HCT116 (cell line): ENCODE measurements around the gene ZDHHC22.

ENCODE experiments used
- CEBPB ChIP-seq: IDR thresholded peaks from 2 replicates; pipeline ENCODE4 v1.6.1; 2012; ENCODE audit warnings: low read depth
- EZH2 ChIP-seq: fragments of 200-600 bp; sonication (generic); IDR thresholded peaks from 2 replicates; pipeline ENCODE4 v1.6.1; 2017; ENCODE audit warnings: antibody characterized with exemption, mixed run types
- EZH2phosphoT487 ChIP-seq: fragments of 200-600 bp; IDR thresholded peaks from 2 replicates; pipeline ENCODE4 v1.6.1; 2018; ENCODE audit warnings: antibody characterized with exemption, borderline replicate concordance
- POLR2A ChIP-seq: IDR thresholded peaks from 2 replicates; pipeline ENCODE4 v1.7.0; 2011; ENCODE audit warnings: borderline replicate concordance; ENCODE audit not compliant: insufficient read depth, insufficient read length; ENCODE audit errors: extremely low read depth
- POLR2AphosphoS5 ChIP-seq: IDR thresholded peaks from 2 replicates; pipeline ENCODE4 v1.6.1; 2011; ENCODE audit warnings: mild to moderate bottlenecking, low read depth, low read length, moderate library complexity
- RAD21 ChIP-seq: IDR thresholded peaks from 2 replicates; pipeline ENCODE4 v1.6.1; 2012; ENCODE audit warnings: low read depth, mild to moderate bottlenecking
- SRF ChIP-seq: IDR thresholded peaks from 2 replicates; pipeline ENCODE4 v1.6.1; 2012; ENCODE audit warnings: low read depth
- TF ChIP-seq, protein P1 (sequence below), 3 experiments: fragments of 200-600 bp in 1 of 3; sonication (generic) in 1 of 3; IDR thresholded peaks in 2 of 3; conservative IDR thresholded peaks in 1 of 3; 2 replicates each; pipeline ENCODE4 v1.5.1; 2012 to 2017; ENCODE audit warnings: low read depth in 2 of 3, low read length in 2 of 3, antibody characterized with exemption in 1 of 3, borderline replicate concordance in 1 of 3, control low read depth in 1 of 3, mild to moderate bottlenecking in 1 of 3, mixed read lengths in 1 of 3, mixed run types in 1 of 3, moderate library complexity in 1 of 3; ENCODE audit not compliant: insufficient read depth in 1 of 3
- TF ChIP-seq, protein P2 (sequence below): IDR thresholded peaks from 2 replicates; pipeline ENCODE4 v1.6.1; 2011; ENCODE audit warnings: mild to moderate bottlenecking, low read length, moderate library complexity; ENCODE audit not compliant: insufficient replicate concordance; ENCODE audit errors: extremely low read depth
- TF ChIP-seq, protein P3 (sequence below): IDR thresholded peaks from 2 replicates; pipeline ENCODE4 v1.6.1; 2012
- TF ChIP-seq, protein P4 (sequence below): IDR thresholded peaks from 2 replicates; pipeline ENCODE4 v1.6.1; 2012; ENCODE audit warnings: low read depth

DNA sequence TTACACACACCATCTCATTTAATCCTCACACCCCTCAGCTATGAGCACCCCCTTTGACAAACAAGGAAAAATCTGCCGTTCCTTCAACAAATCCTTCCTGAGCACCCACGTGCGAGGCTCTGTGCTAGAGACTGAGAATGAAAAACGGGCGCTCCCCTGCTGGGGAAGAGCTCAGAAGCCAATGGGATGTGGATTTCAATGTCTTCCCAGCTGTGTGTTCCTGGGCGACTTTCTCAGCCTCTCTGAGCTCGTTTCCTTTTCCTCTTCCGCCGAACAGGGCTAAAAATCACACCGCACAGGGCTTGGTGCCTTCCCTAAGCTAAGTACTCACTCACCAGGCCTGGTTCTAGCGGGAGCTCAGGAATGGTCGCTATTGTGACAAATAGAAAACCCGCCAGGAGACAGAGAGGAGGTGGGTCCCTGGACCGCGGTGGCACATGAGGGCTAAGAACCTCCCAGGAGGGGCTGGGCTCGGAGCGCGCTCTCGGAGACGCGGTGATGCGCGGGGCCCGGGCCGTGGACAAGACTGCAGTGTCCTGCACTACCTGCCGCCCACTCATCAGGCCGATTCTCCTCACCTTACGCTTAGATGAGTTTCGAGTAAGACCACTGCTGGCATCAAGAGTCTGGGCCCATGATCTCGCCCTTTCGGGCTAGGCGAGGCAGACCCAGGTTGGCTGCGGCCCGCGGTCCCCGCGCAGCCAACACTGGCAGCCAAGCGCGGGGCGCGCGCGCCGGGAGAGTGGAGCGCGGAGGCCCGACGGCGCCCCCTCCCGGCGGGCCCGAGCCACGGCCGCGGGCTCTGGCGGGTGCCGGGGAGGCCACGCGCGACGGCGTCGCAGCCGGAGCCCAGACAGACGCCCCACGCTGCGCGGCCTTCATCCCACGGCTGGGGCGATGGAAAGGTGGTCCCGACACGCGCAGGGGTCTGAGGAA lies 17.0 kb downstream of the ZDHHC22 start:
- TF ChIP-seq, protein P1, sequence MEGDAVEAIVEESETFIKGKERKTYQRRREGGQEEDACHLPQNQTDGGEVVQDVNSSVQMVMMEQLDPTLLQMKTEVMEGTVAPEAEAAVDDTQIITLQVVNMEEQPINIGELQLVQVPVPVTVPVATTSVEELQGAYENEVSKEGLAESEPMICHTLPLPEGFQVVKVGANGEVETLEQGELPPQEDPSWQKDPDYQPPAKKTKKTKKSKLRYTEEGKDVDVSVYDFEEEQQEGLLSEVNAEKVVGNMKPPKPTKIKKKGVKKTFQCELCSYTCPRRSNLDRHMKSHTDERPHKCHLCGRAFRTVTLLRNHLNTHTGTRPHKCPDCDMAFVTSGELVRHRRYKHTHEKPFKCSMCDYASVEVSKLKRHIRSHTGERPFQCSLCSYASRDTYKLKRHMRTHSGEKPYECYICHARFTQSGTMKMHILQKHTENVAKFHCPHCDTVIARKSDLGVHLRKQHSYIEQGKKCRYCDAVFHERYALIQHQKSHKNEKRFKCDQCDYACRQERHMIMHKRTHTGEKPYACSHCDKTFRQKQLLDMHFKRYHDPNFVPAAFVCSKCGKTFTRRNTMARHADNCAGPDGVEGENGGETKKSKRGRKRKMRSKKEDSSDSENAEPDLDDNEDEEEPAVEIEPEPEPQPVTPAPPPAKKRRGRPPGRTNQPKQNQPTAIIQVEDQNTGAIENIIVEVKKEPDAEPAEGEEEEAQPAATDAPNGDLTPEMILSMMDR (IDR thresholded peaks at IDR 0.05 in 2 of 3, conservative IDR thresholded peaks at IDR 0.05 in 1 of 3; ENCODE audit: borderline replicate concordance in 1 of 3, insufficient read depth in 1 of 3, low read depth in 2 of 3, low read length in 2 of 3), result no peak; a peak in 1 of 6 replicates
- no peak for TF ChIP-seq EZH2phosphoT487
- no peak for TF ChIP-seq RAD21
- no peak for TF ChIP-seq POLR2AphosphoS5
- TF ChIP-seq, protein P2, sequence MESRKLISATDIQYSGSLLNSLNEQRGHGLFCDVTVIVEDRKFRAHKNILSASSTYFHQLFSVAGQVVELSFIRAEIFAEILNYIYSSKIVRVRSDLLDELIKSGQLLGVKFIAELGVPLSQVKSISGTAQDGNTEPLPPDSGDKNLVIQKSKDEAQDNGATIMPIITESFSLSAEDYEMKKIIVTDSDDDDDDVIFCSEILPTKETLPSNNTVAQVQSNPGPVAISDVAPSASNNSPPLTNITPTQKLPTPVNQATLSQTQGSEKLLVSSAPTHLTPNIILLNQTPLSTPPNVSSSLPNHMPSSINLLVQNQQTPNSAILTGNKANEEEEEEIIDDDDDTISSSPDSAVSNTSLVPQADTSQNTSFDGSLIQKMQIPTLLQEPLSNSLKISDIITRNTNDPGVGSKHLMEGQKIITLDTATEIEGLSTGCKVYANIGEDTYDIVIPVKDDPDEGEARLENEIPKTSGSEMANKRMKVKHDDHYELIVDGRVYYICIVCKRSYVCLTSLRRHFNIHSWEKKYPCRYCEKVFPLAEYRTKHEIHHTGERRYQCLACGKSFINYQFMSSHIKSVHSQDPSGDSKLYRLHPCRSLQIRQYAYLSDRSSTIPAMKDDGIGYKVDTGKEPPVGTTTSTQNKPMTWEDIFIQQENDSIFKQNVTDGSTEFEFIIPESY, result no peak
- TF ChIP-seq, protein P3, sequence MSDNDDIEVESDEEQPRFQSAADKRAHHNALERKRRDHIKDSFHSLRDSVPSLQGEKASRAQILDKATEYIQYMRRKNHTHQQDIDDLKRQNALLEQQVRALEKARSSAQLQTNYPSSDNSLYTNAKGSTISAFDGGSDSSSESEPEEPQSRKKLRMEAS, result no peak
- no peak for TF ChIP-seq POLR2A
- no peak for TF ChIP-seq SRF
- TF ChIP-seq, protein P4, sequence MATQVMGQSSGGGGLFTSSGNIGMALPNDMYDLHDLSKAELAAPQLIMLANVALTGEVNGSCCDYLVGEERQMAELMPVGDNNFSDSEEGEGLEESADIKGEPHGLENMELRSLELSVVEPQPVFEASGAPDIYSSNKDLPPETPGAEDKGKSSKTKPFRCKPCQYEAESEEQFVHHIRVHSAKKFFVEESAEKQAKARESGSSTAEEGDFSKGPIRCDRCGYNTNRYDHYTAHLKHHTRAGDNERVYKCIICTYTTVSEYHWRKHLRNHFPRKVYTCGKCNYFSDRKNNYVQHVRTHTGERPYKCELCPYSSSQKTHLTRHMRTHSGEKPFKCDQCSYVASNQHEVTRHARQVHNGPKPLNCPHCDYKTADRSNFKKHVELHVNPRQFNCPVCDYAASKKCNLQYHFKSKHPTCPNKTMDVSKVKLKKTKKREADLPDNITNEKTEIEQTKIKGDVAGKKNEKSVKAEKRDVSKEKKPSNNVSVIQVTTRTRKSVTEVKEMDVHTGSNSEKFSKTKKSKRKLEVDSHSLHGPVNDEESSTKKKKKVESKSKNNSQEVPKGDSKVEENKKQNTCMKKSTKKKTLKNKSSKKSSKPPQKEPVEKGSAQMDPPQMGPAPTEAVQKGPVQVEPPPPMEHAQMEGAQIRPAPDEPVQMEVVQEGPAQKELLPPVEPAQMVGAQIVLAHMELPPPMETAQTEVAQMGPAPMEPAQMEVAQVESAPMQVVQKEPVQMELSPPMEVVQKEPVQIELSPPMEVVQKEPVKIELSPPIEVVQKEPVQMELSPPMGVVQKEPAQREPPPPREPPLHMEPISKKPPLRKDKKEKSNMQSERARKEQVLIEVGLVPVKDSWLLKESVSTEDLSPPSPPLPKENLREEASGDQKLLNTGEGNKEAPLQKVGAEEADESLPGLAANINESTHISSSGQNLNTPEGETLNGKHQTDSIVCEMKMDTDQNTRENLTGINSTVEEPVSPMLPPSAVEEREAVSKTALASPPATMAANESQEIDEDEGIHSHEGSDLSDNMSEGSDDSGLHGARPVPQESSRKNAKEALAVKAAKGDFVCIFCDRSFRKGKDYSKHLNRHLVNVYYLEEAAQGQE, result no peak
- no peak for TF ChIP-seq EZH2
- no peak for TF ChIP-seq CEBPB
